GM18907 (cell line): ENCODE measurements around the gene CDKN2AIP.
"Not testable (repeated sequence)": the region's sequence is repeated elsewhere in the genome, so short reads cannot be mapped to it uniquely, and the experiment has no call there.

Experiments
- ATAC-seq: cut with Tn5 transposase; IDR thresholded peaks from one replicate; pipeline ENCODE4 v1.9.1; 2021; ENCODE audit warnings: mild to moderate bottlenecking, moderate library complexity; ENCODE audit not compliant: unreplicated experiment

CDKN2AIP gene

GRCh38 chr4:183413234-183414200 lies 30.9 kb upstream of the CDKN2AIP start:
- ATAC-seq, result no peak

GRCh38 chr4:183416879-183417755 lies 27.3 kb upstream of the CDKN2AIP start:
- ATAC-seq, result no peak

- no peak for ATAC-seq
Observed at GRCh38 chr4:183422962-183423631, 21.3 kb upstream of the CDKN2AIP start.

- ATAC-seq, result no peak
Observed at GRCh38 chr4:183424109-183424744, 20.2 kb upstream of the CDKN2AIP start.

- no peak for ATAC-seq
Observed at GRCh38 chr4:183426507-183426906, 17.9 kb upstream of the CDKN2AIP start.

- ATAC-seq, result no peak
Observed at GRCh38 chr4:183429489-183429888, 14.9 kb upstream of the CDKN2AIP start.

GRCh38 chr4:183430317-183430993 lies 14.0 kb upstream of the CDKN2AIP start:
- ATAC-seq, result no peak

- no peak for ATAC-seq
Observed at GRCh38 chr4:183430994-183431347, 13.5 kb upstream of the CDKN2AIP start.

GRCh38 chr4:183431614-183432013 lies 12.8 kb upstream of the CDKN2AIP start:
- ATAC-seq, result no peak

GRCh38 chr4:183433183-183433582 lies 11.3 kb upstream of the CDKN2AIP start:
- ATAC-seq, result not testable (repeated sequence)

- ATAC-seq, result no peak
Observed at GRCh38 chr4:183434264-183434663, 10.2 kb upstream of the CDKN2AIP start.

- no peak for ATAC-seq
Observed at GRCh38 chr4:183434666-183435190, 9.7 kb upstream of the CDKN2AIP start.

GRCh38 chr4:183435803-183436202 lies 8.6 kb upstream of the CDKN2AIP start:
- ATAC-seq, result no peak

GRCh38 chr4:183436417-183436816 lies 8.0 kb upstream of the CDKN2AIP start:
- ATAC-seq, result no peak

GRCh38 chr4:183437452-183437851 lies 7.0 kb upstream of the CDKN2AIP start:
- no peak for ATAC-seq

GRCh38 chr4:183438458-183439113 lies 5.8 kb upstream of the CDKN2AIP start:
- ATAC-seq, result no peak

GRCh38 chr4:183441276-183441675 lies 3.2 kb upstream of the CDKN2AIP start:
- ATAC-seq, result no peak

GRCh38 chr4:183443655-183444213 lies 702 bp upstream of the CDKN2AIP start:
- ATAC-seq, result no peak

GRCh38 chr4:183445097-183445428 lies 627 bp downstream of the CDKN2AIP start:
- ATAC-seq, result peak; percentile 33
